ENCODE data around the gene NAA15.

Gene NAA15

DNA sequence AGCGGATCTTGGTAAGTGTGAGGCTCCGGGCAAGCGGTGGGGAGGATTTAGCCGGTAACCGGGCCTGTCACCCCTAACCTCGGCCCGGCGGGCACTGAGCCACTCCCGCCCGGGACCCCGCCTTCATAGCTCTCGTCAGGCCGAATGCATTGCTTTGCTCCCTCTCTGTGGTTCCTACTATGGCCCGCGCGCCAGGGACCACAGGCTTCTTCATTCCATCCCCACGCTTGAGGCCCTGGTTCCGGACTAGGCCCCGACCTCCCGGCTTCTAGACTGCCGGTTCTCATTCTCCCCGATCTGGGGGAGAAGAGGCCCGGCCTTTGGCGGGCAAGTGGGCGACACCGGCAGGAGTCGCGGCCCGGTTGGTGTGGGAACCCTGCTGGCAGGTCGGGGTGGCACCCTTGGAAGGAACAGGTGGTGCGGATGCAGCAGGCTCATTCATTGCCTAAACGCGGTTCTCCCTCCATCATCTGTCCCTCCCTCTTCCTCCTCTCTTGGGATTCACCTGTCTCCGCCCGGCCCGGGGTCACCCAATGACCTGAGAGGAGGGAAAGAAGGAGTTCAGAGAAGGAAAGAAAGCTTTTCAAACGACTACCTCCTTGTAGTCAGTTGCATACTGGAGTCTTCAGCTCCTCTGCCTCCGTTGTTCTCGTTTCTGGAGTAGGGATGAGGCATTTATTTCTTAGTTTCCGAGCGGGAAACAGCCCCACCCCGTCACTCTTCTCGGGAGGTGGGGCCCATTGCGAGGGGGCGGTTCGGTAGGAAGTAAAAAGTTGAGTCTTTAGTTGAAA is 711 bp downstream of the NAA15 start, which contains the start of gene NDUFC1:
Gene NDUFC1 (minus strand): TSS at position 657 of the 791 bp plus-strand sequence. CDS start 6,679 bp downstream, outside the sequence.
- peak within 1 kb of the TSS; percentile 85 for H3K27ac ChIP-seq (ENCODE audit: low read depth, low read length, poor library complexity, severe bottlenecking)
- peak within 1 kb of the TSS; percentile 91 for H3K9ac ChIP-seq (ENCODE audit: low read length)
- no peak within 1 kb of the TSS for H2AFZ ChIP-seq (ENCODE audit: low read length)
- H3K4me1 ChIP-seq (ENCODE audit: insufficient read depth, low read length, severe bottlenecking): peaks cover 55% of the 10 kb centered on the region
- peaks cover 37% of the 10 kb centered on the region for H3K36me3 ChIP-seq (ENCODE audit: insufficient read depth, low read length)
- no peaks in the 10 kb centered on the region for H3K27me3 ChIP-seq (ENCODE audit: insufficient read depth, low read length)
- peaks cover 61% of the 10 kb centered on the region for H3K79me2 ChIP-seq (ENCODE audit: insufficient read depth, low read length)
- no peak for TF ChIP-seq EZH2 (IDR thresholded peaks at IDR 0.05; ENCODE audit: borderline replicate concordance, low read length)
- TF ChIP-seq, protein P1, sequence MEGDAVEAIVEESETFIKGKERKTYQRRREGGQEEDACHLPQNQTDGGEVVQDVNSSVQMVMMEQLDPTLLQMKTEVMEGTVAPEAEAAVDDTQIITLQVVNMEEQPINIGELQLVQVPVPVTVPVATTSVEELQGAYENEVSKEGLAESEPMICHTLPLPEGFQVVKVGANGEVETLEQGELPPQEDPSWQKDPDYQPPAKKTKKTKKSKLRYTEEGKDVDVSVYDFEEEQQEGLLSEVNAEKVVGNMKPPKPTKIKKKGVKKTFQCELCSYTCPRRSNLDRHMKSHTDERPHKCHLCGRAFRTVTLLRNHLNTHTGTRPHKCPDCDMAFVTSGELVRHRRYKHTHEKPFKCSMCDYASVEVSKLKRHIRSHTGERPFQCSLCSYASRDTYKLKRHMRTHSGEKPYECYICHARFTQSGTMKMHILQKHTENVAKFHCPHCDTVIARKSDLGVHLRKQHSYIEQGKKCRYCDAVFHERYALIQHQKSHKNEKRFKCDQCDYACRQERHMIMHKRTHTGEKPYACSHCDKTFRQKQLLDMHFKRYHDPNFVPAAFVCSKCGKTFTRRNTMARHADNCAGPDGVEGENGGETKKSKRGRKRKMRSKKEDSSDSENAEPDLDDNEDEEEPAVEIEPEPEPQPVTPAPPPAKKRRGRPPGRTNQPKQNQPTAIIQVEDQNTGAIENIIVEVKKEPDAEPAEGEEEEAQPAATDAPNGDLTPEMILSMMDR (IDR thresholded peaks at IDR 0.05; ENCODE audit: low read length): no peak
- peak within 1 kb of the TSS; percentile 82 for H3K4me3 ChIP-seq (ENCODE audit: low read depth, low read length, poor library complexity, severe bottlenecking)
- H3K9me3 ChIP-seq (ENCODE audit: low read length): peaks cover 4% of the 10 kb centered on the region; the same call in 1 of the 2 replicates
- H3F3A ChIP-seq (ENCODE audit: insufficient read depth, low read length): 0 out of 2 replicates have a peak, but pooled peaks cover 4% of the 10 kb centered on the region
- no peaks in the 10 kb centered on the region for H4K20me1 ChIP-seq (ENCODE audit: insufficient read depth, low read length)
- peak within 1 kb of the TSS; percentile 83 for H3K4me2 ChIP-seq (ENCODE audit: low read length)
- no peaks in the 10 kb centered on the region for H3K9me2 ChIP-seq (ENCODE audit: low read depth, low read length)

DNA sequence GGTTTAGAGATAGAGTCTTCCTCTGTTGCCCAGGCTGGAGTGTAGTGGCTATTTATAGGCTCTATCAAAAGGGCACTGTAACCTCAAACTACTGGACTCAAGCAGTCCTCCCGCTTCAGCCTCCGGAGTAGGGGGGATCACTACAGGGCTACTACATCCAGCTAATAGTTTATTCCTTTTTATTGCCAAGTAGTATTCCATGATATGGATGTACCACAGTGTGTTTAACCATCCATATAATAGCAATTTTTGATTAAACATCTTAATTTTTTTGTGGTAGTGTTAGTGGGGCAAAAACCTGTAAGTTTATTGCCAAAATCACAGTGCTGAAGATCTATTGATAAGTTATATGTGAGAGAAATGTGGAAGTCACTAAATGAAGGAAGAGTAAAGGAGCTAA is 3.6 kb downstream of the NAA15 start:
- no peak overlapping the region for H3K27ac ChIP-seq (ENCODE audit: low read depth, low read length, poor library complexity, severe bottlenecking)
- no peaks in the 10 kb centered on the region for H3K9me2 ChIP-seq (ENCODE audit: low read depth, low read length)
- H2AFZ ChIP-seq (ENCODE audit: low read length): no peak overlapping the region
- H3K79me2 ChIP-seq (ENCODE audit: insufficient read depth, low read length): peaks cover 89% of the 10 kb centered on the region
- no peaks in the 10 kb centered on the region for H3K27me3 ChIP-seq (ENCODE audit: insufficient read depth, low read length)
- peaks cover 57% of the 10 kb centered on the region for H3K36me3 ChIP-seq (ENCODE audit: insufficient read depth, low read length)
- H3K4me2 ChIP-seq (ENCODE audit: low read length): no peak overlapping the region
- no peak overlapping the region for H3K9ac ChIP-seq (ENCODE audit: low read length)
- no peak overlapping the region for H3K4me3 ChIP-seq (ENCODE audit: low read depth, low read length, poor library complexity, severe bottlenecking)
- H3F3A ChIP-seq (ENCODE audit: insufficient read depth, low read length): 0 out of 2 replicates have a peak, but pooled peaks cover 6% of the 10 kb centered on the region
- peaks cover 52% of the 10 kb centered on the region for H3K4me1 ChIP-seq (ENCODE audit: insufficient read depth, low read length, severe bottlenecking)
- H3K9me3 ChIP-seq (ENCODE audit: low read length): peaks cover 4% of the 10 kb centered on the region; the same call in 1 of the 2 replicates
- TF ChIP-seq, protein P1 (IDR thresholded peaks at IDR 0.05; ENCODE audit: low read length): no peak
- no peak for TF ChIP-seq EZH2 (IDR thresholded peaks at IDR 0.05; ENCODE audit: borderline replicate concordance, low read length)
- no peaks in the 10 kb centered on the region for H4K20me1 ChIP-seq (ENCODE audit: insufficient read depth, low read length)

DNA sequence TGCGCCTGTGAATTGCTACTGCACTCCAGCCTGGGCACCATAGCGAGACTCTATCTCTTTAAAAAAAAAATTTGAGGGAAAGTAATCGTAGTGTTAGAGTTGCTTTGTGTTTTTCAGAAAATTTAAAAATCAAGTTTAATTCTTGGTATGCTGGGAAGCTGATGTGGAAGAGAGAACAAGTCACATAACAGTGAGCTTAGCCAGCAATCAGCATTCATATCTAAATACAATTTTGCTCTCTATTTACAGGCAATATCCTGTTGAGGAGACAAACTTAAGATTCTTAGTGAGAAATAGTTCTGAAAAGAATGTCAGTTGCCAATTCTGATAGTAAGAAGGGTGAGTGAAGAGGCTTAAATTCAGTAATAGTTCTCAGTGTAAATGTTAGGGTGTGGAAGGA is 10.6 kb downstream of the NAA15 start:
- H3K27me3 ChIP-seq (ENCODE audit: insufficient read depth, low read length): no peaks in the 10 kb centered on the region
- no peak overlapping the region for H2AFZ ChIP-seq (ENCODE audit: low read length)
- TF ChIP-seq, protein P1 (IDR thresholded peaks at IDR 0.05; ENCODE audit: low read length): no peak
- TF ChIP-seq EZH2 (IDR thresholded peaks at IDR 0.05; ENCODE audit: borderline replicate concordance, low read length): no peak
- H3K4me3 ChIP-seq (ENCODE audit: low read depth, low read length, poor library complexity, severe bottlenecking): no peak overlapping the region
- H3K4me1 ChIP-seq (ENCODE audit: insufficient read depth, low read length, severe bottlenecking): peaks cover 71% of the 10 kb centered on the region
- H4K20me1 ChIP-seq (ENCODE audit: insufficient read depth, low read length): no peaks in the 10 kb centered on the region
- H3K9ac ChIP-seq (ENCODE audit: low read length): no peak overlapping the region
- peaks cover 20% of the 10 kb centered on the region for H3F3A ChIP-seq (ENCODE audit: insufficient read depth, low read length)
- peak overlapping the region; percentile 89 for H3K27ac ChIP-seq (ENCODE audit: low read depth, low read length, poor library complexity, severe bottlenecking)
- H3K9me2 ChIP-seq (ENCODE audit: low read depth, low read length): no peaks in the 10 kb centered on the region
- H3K4me2 ChIP-seq (ENCODE audit: low read length): peak overlapping the region; percentile 46; the same call in 1 of the 2 replicates
- H3K9me3 ChIP-seq (ENCODE audit: low read length): peaks cover 8% of the 10 kb centered on the region
- H3K36me3 ChIP-seq (ENCODE audit: insufficient read depth, low read length): peaks cover 51% of the 10 kb centered on the region
- H3K79me2 ChIP-seq (ENCODE audit: insufficient read depth, low read length): peaks cover 99% of the 10 kb centered on the region

Data from OCI-LY1 (cell line).